Thymus (tissue), 11 donors: Measurements from ENCODE around the gene CDKN2C. TPM values are rescaled to one million over a fixed set of nuclear protein-coding genes. Genes with fewer than 3 reads are reported as not detected.

Source experiments
- DNase-seq, 9 donors: peaks; one replicate each; pipeline ENCODE4 v3.0.0-alpha.2; 2013; ENCODE audit warnings: low spot score in 9 of 9, low read depth in 6 of 9, missing footprints in 1 of 9
- H3K27ac ChIP-seq, 2 donors: one replicate each; pipeline ENCODE4 v1.5.1; 2013; ENCODE audit warnings: control low read depth in 1 of 2, low read depth in 1 of 2, low read length in 1 of 2, mild to moderate bottlenecking in 1 of 2, moderate library complexity in 1 of 2
- H3K27me3 ChIP-seq, 2 donors: one replicate each; pipeline ENCODE4 v1.5.1; 2013; ENCODE audit warnings: low read length in 1 of 2; ENCODE audit not compliant: control insufficient read depth in 2 of 2, insufficient read depth in 1 of 2
- H3K36me3 ChIP-seq, 2 donors: one replicate each; pipeline ENCODE4 v1.5.1; 2013; ENCODE audit warnings: low read length in 1 of 2, mild to moderate bottlenecking in 1 of 2, moderate library complexity in 1 of 2; ENCODE audit not compliant: control insufficient read depth in 2 of 2, insufficient read depth in 2 of 2
- H3K4me1 ChIP-seq, 2 donors: one replicate each; pipeline ENCODE4 v1.5.1; 2013; ENCODE audit warnings: low read length in 2 of 2; ENCODE audit not compliant: control insufficient read depth in 2 of 2, insufficient read depth in 2 of 2
- H3K4me3 ChIP-seq, 2 donors: one replicate each; pipeline ENCODE4 v1.5.1; 2013; ENCODE audit warnings: low read length in 2 of 2, control low read depth in 1 of 2, mild to moderate bottlenecking in 1 of 2
- H3K9me3 ChIP-seq, 2 donors: one replicate each; pipeline ENCODE4 v1.5.1; 2013; ENCODE audit warnings: low read length in 1 of 2, mild to moderate bottlenecking in 1 of 2; ENCODE audit not compliant: control insufficient read depth in 2 of 2, insufficient read depth in 1 of 2
- WGBS: extraction: QIAGEN DNeasy Blood & Tissue Kit; methylation state at CpG from one replicate; pipeline ENCODE4 v1.1.7; 2013; 5-methylcytosine and 5-hydroxymethylcytosine counted together
- polyA plus RNA-seq: library from polyadenylated mRNA; stranded (reverse); fragments of 200-250 nt; gene quantifications from one replicate; pipeline ENCODE4 v1.2.3, GENCODE V29; 2013
- total RNA-seq: library from RNA; stranded (reverse); fragments of 120-200 nt; gene quantifications from one replicate; pipeline ENCODE4 v1.2.4, GENCODE V29; 2013
- donor health status: healthy.

CDKN2C gene
- total and polyA plus RNA-seq, 2 donors: 24.2 to 34.3 TPM

GRCh38 chr1:50981741-50982140, 11.7 kb downstream of the CDKN2C start:
- H3K4me3 ChIP-seq: no peak overlapping the region
- no peak overlapping the region for H3K27ac ChIP-seq
- DNase-seq: no peak
- H3K4me1 ChIP-seq: peaks cover 0 to 16% of the 10 kb centered on the region in 2 donors
- peaks cover 0 to 4% of the 10 kb centered on the region in 2 donors for H3K9me3 ChIP-seq
- H3K36me3 ChIP-seq: no peaks in the 10 kb centered on the region
- peaks cover 0 to 77% of the 10 kb centered on the region in 2 donors for H3K27me3 ChIP-seq
- WGBS: 93% methylated on average over 1 of the region's 1 CpG

DNA sequence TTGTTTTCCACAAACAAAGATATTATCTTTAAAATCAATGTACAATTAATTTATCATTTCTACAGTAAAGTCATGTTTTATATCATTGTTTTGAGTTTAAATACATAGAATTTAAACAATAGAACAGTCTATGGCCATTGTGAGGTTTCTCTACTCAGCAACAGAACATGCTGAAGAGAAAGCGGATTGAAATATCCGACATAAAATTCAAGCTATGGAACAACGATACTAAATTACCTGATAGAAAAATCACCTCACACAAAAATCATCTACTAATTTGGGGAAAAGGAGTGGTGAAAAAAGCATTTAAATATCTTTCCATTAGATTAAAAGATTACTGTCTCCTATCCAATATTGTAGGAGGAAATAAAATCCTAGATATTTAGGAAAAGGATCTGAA, 12.6 kb downstream of the CDKN2C start:
- WGBS: 88% methylated on average over 3 of the region's 3 CpGs
- H3K27ac ChIP-seq: no peak overlapping the region

DNA sequence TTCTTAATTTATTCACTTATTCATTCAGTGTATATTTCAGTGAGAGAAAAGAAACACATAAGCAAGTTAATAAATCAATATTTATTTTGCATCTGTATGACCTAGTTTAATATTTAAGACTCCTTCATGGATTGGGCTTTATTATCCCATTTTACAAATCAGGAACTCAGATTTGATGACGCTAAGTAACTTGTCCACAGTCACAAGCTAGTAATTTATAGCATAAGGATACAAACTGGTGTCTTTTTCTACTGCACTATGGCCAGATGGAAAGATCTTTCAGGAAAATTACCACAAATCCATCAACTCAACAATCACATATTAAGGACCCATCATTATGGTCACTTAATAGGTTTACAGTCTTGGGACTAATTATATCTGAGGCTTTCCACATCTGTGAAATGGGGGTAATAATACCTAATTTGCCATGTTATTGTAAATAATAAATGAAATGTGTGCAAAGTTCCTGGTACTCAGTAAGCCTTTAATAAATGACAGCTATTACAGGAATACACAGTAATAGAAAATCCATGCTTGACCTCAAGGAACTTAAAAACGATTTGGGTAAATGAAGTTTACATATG, 13.3 kb downstream of the CDKN2C start:
- no peak overlapping the region for H3K4me3 ChIP-seq
- H3K36me3 ChIP-seq: no peaks in the 10 kb centered on the region
- peaks cover 0 to 7% of the 10 kb centered on the region in 2 donors for H3K4me1 ChIP-seq
- peaks cover 0 to 63% of the 10 kb centered on the region in 2 donors for H3K27me3 ChIP-seq
- H3K9me3 ChIP-seq: peaks cover 0 to 1% of the 10 kb centered on the region in 2 donors
- 45% methylated on average over 2 of the region's 2 CpGs for WGBS
- no peak for DNase-seq
- no peak overlapping the region for H3K27ac ChIP-seq

More for the DNA sequence above, 12.6 kb downstream of the CDKN2C start:
- DNase-seq: no peak
- peaks cover 0 to 70% of the 10 kb centered on the region in 2 donors for H3K27me3 ChIP-seq
- H3K4me1 ChIP-seq: peaks cover 0 to 10% of the 10 kb centered on the region in 2 donors
- H3K4me3 ChIP-seq: no peak overlapping the region
- no peaks in the 10 kb centered on the region for H3K36me3 ChIP-seq
- peaks cover 0 to 4% of the 10 kb centered on the region in 2 donors for H3K9me3 ChIP-seq

- peaks cover 0 to 46% of the 10 kb centered on the region in 2 donors for H3K27me3 ChIP-seq
- no peak for DNase-seq
- no peak overlapping the region for H3K4me3 ChIP-seq
- WGBS: 56% methylated on average over 1 of the region's 1 CpG
- H3K9me3 ChIP-seq: no peaks in the 10 kb centered on the region
- no peaks in the 10 kb centered on the region for H3K4me1 ChIP-seq
- no peak overlapping the region for H3K27ac ChIP-seq
- H3K36me3 ChIP-seq: no peaks in the 10 kb centered on the region
Measured at GRCh38 chr1:50985094-50985493, 15.0 kb downstream of the CDKN2C start.

DNA sequence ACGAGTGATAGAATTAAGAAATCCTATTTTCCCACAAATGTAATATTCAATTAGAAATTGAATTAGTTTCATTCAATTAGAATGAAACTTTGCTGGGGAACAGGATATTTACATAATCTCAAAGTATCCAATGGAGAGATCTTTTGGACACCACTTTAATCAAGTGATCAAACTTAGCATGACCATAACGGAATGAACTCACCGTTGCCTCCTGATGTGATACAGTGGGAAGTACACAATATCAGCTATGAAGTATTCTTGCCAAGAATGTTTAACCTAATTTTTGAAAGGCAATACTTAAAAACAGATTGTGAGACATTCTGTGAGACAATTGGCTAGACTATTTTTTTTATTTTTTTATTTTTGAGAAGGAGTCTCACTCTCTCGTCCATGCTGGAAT, 16.6 kb downstream of the CDKN2C start:
- no peaks in the 10 kb centered on the region for H3K9me3 ChIP-seq
- H3K27ac ChIP-seq: no peak overlapping the region
- DNase-seq: no peak
- peaks cover 0 to 31% of the 10 kb centered on the region in 2 donors for H3K27me3 ChIP-seq
- no peaks in the 10 kb centered on the region for H3K4me1 ChIP-seq
- H3K4me3 ChIP-seq: no peak overlapping the region
- no peaks in the 10 kb centered on the region for H3K36me3 ChIP-seq
- 87% methylated on average over 4 of the region's 4 CpGs for whole genome bisulfite sequencing

DNA sequence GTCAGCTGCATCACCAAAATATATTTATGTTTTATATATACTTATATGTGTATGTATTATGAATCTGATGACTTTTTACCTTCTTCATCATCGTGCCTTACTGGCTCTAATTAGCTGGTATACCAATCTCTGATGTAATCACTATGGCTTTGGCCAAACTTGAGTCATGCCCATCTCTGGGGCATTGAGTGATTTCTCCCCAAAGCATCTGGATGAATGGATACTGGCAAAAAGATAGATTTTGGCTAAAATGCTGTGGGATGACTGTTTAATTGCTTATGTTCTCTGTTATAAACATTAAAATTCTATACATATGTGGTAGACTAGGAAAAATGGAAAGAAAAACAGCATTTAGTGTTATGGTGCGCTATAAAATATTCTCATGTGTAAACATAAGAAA, 19.6 kb downstream of the CDKN2C start:
- Histone ChIP-seq H3K36me3 (no peaks in the 10 kb centered on the region), H3K27me3 (peaks cover 0 to 16% of the 10 kb centered on the region in 2 donors), H3K27ac (no peak overlapping the region), H3K4me1 (no peaks in the 10 kb centered on the region), H3K9me3 (no peaks in the 10 kb centered on the region), H3K4me3 (no peak overlapping the region)
- DNase-seq: no peak
- 95% methylated on average over 2 of the region's 2 CpGs for WGBS

DNA sequence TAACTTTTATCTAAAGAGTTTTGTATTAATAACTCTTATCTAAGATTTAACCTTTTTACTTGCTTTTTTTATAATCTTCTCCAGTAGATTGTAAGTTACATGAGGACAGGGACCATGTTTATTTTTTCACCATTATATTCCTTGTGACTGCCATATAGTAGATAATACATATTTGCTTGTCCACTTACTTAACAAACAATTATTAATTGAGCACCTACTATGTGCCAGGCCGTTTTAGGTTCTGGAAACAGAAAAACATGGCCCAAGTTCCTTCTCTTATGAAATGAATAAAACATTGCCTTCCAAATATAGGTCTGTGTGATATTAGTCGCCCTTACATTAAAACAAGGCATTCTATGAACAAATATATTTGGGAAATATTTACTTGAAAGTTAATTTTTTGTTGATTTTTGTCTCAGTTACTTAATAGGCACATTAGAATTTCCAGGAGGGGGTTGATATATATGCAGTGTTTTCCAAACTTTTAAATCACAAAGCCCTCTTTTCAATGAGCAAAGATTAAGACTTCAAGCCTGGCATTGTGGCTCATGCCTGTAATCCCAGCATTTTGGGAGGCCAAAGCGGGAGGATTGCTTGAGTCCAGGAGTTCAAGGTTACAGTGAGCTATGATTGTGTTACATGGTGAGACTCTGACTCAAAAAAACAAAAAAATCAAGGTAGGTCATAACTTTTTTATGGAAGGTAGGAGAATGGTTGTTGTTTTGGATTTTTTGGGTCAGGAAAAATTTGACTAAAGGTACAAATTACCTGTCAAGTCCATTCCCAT, 22.7 kb downstream of the CDKN2C start:
- Histone ChIP-seq H3K27me3 (no peaks in the 10 kb centered on the region), H3K36me3 (no peaks in the 10 kb centered on the region), H3K27ac (no peak overlapping the region), H3K4me1 (no peaks in the 10 kb centered on the region), H3K9me3 (no peaks in the 10 kb centered on the region), H3K4me3 (no peak overlapping the region)
- WGBS: 97% methylated on average over 3 of the region's 3 CpGs
- no peak for DNase-seq

DNA sequence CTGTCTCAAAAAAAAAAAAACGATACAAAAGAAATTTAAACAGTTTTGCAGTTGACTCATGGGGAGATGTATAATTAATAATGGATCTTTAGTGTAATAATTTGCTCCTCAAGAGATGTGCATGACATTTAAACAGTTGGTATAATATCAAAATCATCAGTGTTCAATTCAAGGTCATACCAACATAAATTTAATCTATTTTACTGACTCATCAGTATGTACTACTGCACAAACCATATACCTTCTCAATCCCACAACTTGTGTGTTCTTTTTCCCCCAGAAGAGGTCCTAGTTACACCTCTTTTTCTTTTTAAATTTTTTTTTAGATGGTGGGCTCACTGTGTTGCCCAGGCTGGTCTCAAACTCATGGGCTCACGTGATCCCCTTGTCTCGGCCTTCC, 23.6 kb downstream of the CDKN2C start:
- Histone ChIP-seq H3K4me3 (no peak overlapping the region), H3K36me3 (no peaks in the 10 kb centered on the region), H3K4me1 (no peaks in the 10 kb centered on the region), H3K9me3 (no peaks in the 10 kb centered on the region), H3K27me3 (no peaks in the 10 kb centered on the region), H3K27ac (no peak overlapping the region)
- WGBS: 97% methylated on average over 3 of the region's 3 CpGs
- DNase-seq: no peak

- Histone ChIP-seq H3K4me3 (no peak overlapping the region), H3K36me3 (no peaks in the 10 kb centered on the region), H3K4me1 (no peaks in the 10 kb centered on the region), H3K27me3 (no peaks in the 10 kb centered on the region), H3K27ac (no peak overlapping the region), H3K9me3 (no peaks in the 10 kb centered on the region)
- WGBS: 91% methylated on average over 4 of the region's 4 CpGs
- DNase-seq: no peak
Measured at GRCh38 chr1:50994997-50995396, 25.0 kb downstream of the CDKN2C start.
